H1 (cell line): ENCODE measurements around the gene DENND6B. TPM values are rescaled to one million over a fixed set of nuclear protein-coding genes. Genes with fewer than 3 reads are reported as not detected.

Source experiments
- CTCF ChIA-PET: fragments of 300-600 bp; sonication (Branson Sonifier 250); formaldehyde crosslinking; loops from one replicate; lab custom pipeline; 2021; ENCODE audit not compliant: partially characterized antibody; lab: Charles Lee
- POLR2A ChIA-PET: fragments of 300-600 bp; sonication (Branson Sonifier 250); formaldehyde crosslinking; loops from one replicate; lab custom pipeline; 2021; ENCODE audit warnings: inconsistent platforms; ENCODE audit not compliant: partially characterized antibody; lab: Charles Lee
- DNase-seq, 2 experiments: peaks; one replicate each; pipeline versions ENCODE4 v3.0.0 to v3.0.0-alpha.2; 2010 to 2022; ENCODE audit warnings: low spot score in 2 of 2, low read depth in 1 of 2, mixed read lengths in 1 of 2
- FAIRE-seq: peaks from 2 replicates; lab custom pipeline; 2011; peaks lifted over from hg19 to GRCh38; lab: Jason Lieb, UNC
- H2AFZ ChIP-seq: 2 replicates; pipeline ENCODE4 v1.8.1; 2012; ENCODE audit warnings: low read length, inconsistent platforms
- H2AK5ac ChIP-seq: 2 replicates; pipeline ENCODE4 v1.6.1; 2013; ENCODE audit warnings: low read depth, low read length
- H2BK120ac ChIP-seq: replicated peaks from 2 replicates; pipeline ENCODE3; 2013; ENCODE audit warnings: low read depth, low read length, inconsistent platforms
- H2BK12ac ChIP-seq: 2 replicates; pipeline ENCODE4 v1.6.1; 2013; ENCODE audit warnings: low read depth, low read length
- H2BK15ac ChIP-seq: 2 replicates; pipeline ENCODE4 v1.6.1; 2013; ENCODE audit warnings: low read length
- H2BK20ac ChIP-seq: 2 replicates; pipeline ENCODE4 v1.6.1; 2013; ENCODE audit warnings: low read length
- H2BK5ac ChIP-seq: 2 replicates; pipeline ENCODE4 v1.6.1; 2013; ENCODE audit warnings: low read depth, low read length
- H3K14ac ChIP-seq: 2 replicates; pipeline ENCODE4 v1.6.1; 2013; ENCODE audit warnings: inconsistent platforms; ENCODE audit not compliant: insufficient read length
- H3K18ac ChIP-seq: 2 replicates; pipeline ENCODE4 v1.6.1; 2013; ENCODE audit warnings: low read length; ENCODE audit errors: extremely low read depth
- H3K23ac ChIP-seq: 2 replicates; pipeline ENCODE4 v1.6.1; 2013; ENCODE audit warnings: inconsistent platforms; ENCODE audit not compliant: insufficient read length
- H3K23me2 ChIP-seq: 2 replicates; pipeline ENCODE4 v1.6.1; 2013; ENCODE audit warnings: low read depth, low read length
- H3K27ac ChIP-seq: 2 replicates; pipeline ENCODE4 v1.6.1; 2011; ENCODE audit warnings: low read depth, low read length, inconsistent platforms
- H3K27me3 ChIP-seq, 4 experiments: replicated peaks in 1 of 4; 1 replicate in 1 of 4; 2 replicates in 3 of 4; pipeline versions ENCODE4 v1.6.1 to v1.8.1; 2011 to 2013; ENCODE audit warnings: low read length in 3 of 4, mild to moderate bottlenecking in 3 of 4, inconsistent platforms in 2 of 4, mixed read lengths in 2 of 4, moderate library complexity in 1 of 4; ENCODE audit not compliant: control insufficient read depth in 3 of 4, insufficient read depth in 3 of 4; ENCODE audit errors: extremely low read depth in 1 of 4
- H3K36me3 ChIP-seq, 4 experiments: 2 replicates each; pipeline versions ENCODE4 v1.6.1 to v1.8.1; 2011 to 2013; ENCODE audit warnings: mild to moderate bottlenecking in 4 of 4, low read length in 3 of 4, moderate library complexity in 2 of 4, control low read depth in 1 of 4, inconsistent platforms in 1 of 4; ENCODE audit not compliant: insufficient read depth in 4 of 4, control insufficient read depth in 2 of 4
- H3K4ac ChIP-seq: replicated peaks from 2 replicates; pipeline ENCODE3; 2013; ENCODE audit warnings: low read length, low read depth, mixed read lengths, inconsistent platforms; ENCODE audit not compliant: insufficient read length
- H3K4me1 ChIP-seq, 4 experiments: replicated peaks in 1 of 4; 1 replicate in 1 of 4; 2 replicates in 3 of 4; pipeline versions ENCODE4 v1.6.1 to v1.8.1; 2011 to 2013; ENCODE audit warnings: low read length in 3 of 4, inconsistent platforms in 2 of 4, mixed read lengths in 1 of 4; ENCODE audit not compliant: insufficient read depth in 4 of 4, control insufficient read depth in 3 of 4
- H3K4me2 ChIP-seq, 2 experiments: 2 replicates each; pipeline versions ENCODE4 v1.6.1 to v1.8.1; 2011 to 2013; ENCODE audit warnings: low read depth in 2 of 2, low read length in 2 of 2, control low read depth in 1 of 2, inconsistent platforms in 1 of 2, mild to moderate bottlenecking in 1 of 2; ENCODE audit not compliant: insufficient read depth in 1 of 2
- H3K4me3 ChIP-seq, 4 experiments: fragments of 200-600, 300-600 bp in 1 of 4; sonication (generic), shearing (Covaris generic), sonication (Bioruptor Twin) in 1 of 4; 2 replicates each; pipeline versions ENCODE4 v1.5.1 to v1.8.1; 2011 to 2016; ENCODE audit warnings: low read length in 4 of 4, low read depth in 3 of 4, control low read depth in 2 of 4, inconsistent platforms in 2 of 4, mild to moderate bottlenecking in 2 of 4, mixed read lengths in 1 of 4, moderate library complexity in 1 of 4; ENCODE audit not compliant: insufficient read depth in 2 of 4; ENCODE audit errors: extremely low read depth in 1 of 4
- H3K56ac ChIP-seq: replicated peaks from 2 replicates; pipeline ENCODE3; 2013; ENCODE audit warnings: low read depth, mild to moderate bottlenecking, mixed read lengths, low read length, inconsistent platforms; ENCODE audit not compliant: insufficient read length
- H3K79me1 ChIP-seq: 2 replicates; pipeline ENCODE4 v1.6.1; 2013; ENCODE audit warnings: low read depth, low read length, control low read depth
- H3K79me2 ChIP-seq, 2 experiments: 2 replicates each; pipeline versions ENCODE4 v1.6.1 to v1.8.1; 2012 to 2013; ENCODE audit warnings: low read length in 2 of 2, mild to moderate bottlenecking in 2 of 2, inconsistent platforms in 1 of 2; ENCODE audit not compliant: insufficient read depth in 2 of 2, control insufficient read depth in 1 of 2
- H3K9ac ChIP-seq, 4 experiments: replicated peaks in 1 of 4; 1 replicate in 1 of 4; 2 replicates in 3 of 4; pipeline versions ENCODE4 v1.6.1 to v1.8.1; 2011 to 2013; ENCODE audit warnings: low read depth in 3 of 4, low read length in 3 of 4, control low read depth in 2 of 4, mild to moderate bottlenecking in 2 of 4, moderate library complexity in 2 of 4, inconsistent platforms in 1 of 4; ENCODE audit errors: extremely low read depth in 1 of 4
- H3K9me3 ChIP-seq, 2 experiments: 2 replicates each; pipeline versions ENCODE4 v1.6.1 to v1.8.1; 2012 to 2013; ENCODE audit warnings: mild to moderate bottlenecking in 2 of 2, moderate library complexity in 2 of 2, control low read depth in 1 of 2, inconsistent platforms in 1 of 2, low read depth in 1 of 2, low read length in 1 of 2, mixed read lengths in 1 of 2; ENCODE audit not compliant: insufficient read depth in 2 of 2
- H4K20me1 ChIP-seq, 2 experiments: replicated peaks in 1 of 2; 2 replicates each; pipeline versions ENCODE3 to v1.8.1; 2011 to 2013; ENCODE audit warnings: inconsistent platforms in 2 of 2, low read length in 2 of 2, mild to moderate bottlenecking in 1 of 2; ENCODE audit not compliant: insufficient read depth in 2 of 2, control insufficient read depth in 1 of 2
- H4K5ac ChIP-seq: 2 replicates; pipeline ENCODE4 v1.6.1; 2013; ENCODE audit warnings: low read length, low read depth, mixed read lengths, inconsistent platforms; ENCODE audit not compliant: insufficient read length
- H4K8ac ChIP-seq: 2 replicates; pipeline ENCODE4 v1.8.0; 2013; ENCODE audit warnings: mild to moderate bottlenecking, moderate library complexity, low read length, inconsistent platforms; ENCODE audit not compliant: insufficient read depth; ENCODE audit errors: extremely low read depth
- H4K91ac ChIP-seq: replicated peaks from 2 replicates; pipeline ENCODE3; 2013; ENCODE audit warnings: low read length, mixed read lengths, inconsistent platforms; ENCODE audit not compliant: insufficient read length
- EGR1 ChIP-seq: IDR thresholded peaks from 2 replicates; pipeline ENCODE4 v1.6.1; 2011; ENCODE audit warnings: low read depth, low read length, borderline replicate concordance
- KDM5A ChIP-seq: fragments of 200-600 bp; IDR thresholded peaks from 2 replicates; pipeline ENCODE4 v1.7.1; 2012; ENCODE audit warnings: mild to moderate bottlenecking, low read length, inconsistent platforms, mixed read lengths
- RAD21 ChIP-seq, 2 experiments: IDR thresholded peaks in 1 of 2; conservative IDR thresholded peaks in 1 of 2; 2 replicates each; pipeline ENCODE4 v1.6.1; 2011; ENCODE audit warnings: low read depth in 2 of 2, low read length in 2 of 2, improper control_type of control experiment in 1 of 2, inconsistent platforms in 1 of 2, mild to moderate bottlenecking in 1 of 2, moderate library complexity in 1 of 2
- RBBP5 ChIP-seq: IDR thresholded peaks from 2 replicates; pipeline ENCODE4 v1.7.1; 2012; ENCODE audit warnings: low read depth, mild to moderate bottlenecking, inconsistent platforms, low read length, moderate library complexity, borderline replicate concordance
- WGBS, 2 experiments: shearing (Covaris generic) in 1 of 2; methylation state at CpG; one replicate each; pipeline versions ENCODE4 v1.1.6 to v1.1.7; 2013 to 2015; ENCODE audit warnings: low lambda C conversion rate in 2 of 2, mixed read lengths in 2 of 2, inconsistent platforms in 1 of 2, low coverage in 1 of 2, missing lambda C conversion rate in 1 of 2; ENCODE audit not compliant: insufficient replicate concordance in 2 of 2, insufficient coverage in 1 of 2, insufficient read length in 1 of 2; ENCODE audit errors: extremely low coverage in 1 of 2, missing lambda C conversion rate in 1 of 2; 5-methylcytosine and 5-hydroxymethylcytosine counted together
- polyA plus RNA-seq, 7 experiments: library from polyadenylated mRNA; depleted of rRNA in 3 of 7; stranded (reverse) in 5 of 7; unstranded in 2 of 7; fragments of >200 nt in 5 of 7; fragments of 200-250 nt in 2 of 7; gene quantifications; 1 replicate in 5 of 7; 2 replicates in 1 of 7; 4 replicates in 1 of 7; pipeline versions ENCODE4 v1.2.1 to v1.2.3, GENCODE V29; 2011 to 2013; ENCODE audit warnings: missing spikeins in 2 of 7, mixed read lengths in 2 of 7
- total RNA-seq: library from RNA; stranded (reverse); fragmentation: NEBNext Ultra II Directional; extraction: Animal tissue kit (Norgen Biotek cat#: 25700); gene quantifications from 2 replicates; pipeline ENCODE4 v1.2.1, GENCODE V29; 2021
- TF ChIP-seq, protein P1 (sequence below), 3 experiments: IDR thresholded peaks; 1 replicate in 2 of 3; 2 replicates in 1 of 3; pipeline versions ENCODE4 v1.5.1 to v1.6.1; 2011; ENCODE audit warnings: low read length in 3 of 3, mild to moderate bottlenecking in 3 of 3, inconsistent platforms in 2 of 3, low read depth in 1 of 3, moderate library complexity in 1 of 3; ENCODE audit not compliant: insufficient read depth in 1 of 3; ENCODE audit errors: control extremely low read depth in 1 of 3

The DENND6B gene
- total and polyA plus RNA-seq, 2 of the 8 experiments (the other 6 are each of a cell fraction or from before 2014, with no cell fraction given) = 1.1 to 1.9 TPM

DNA sequence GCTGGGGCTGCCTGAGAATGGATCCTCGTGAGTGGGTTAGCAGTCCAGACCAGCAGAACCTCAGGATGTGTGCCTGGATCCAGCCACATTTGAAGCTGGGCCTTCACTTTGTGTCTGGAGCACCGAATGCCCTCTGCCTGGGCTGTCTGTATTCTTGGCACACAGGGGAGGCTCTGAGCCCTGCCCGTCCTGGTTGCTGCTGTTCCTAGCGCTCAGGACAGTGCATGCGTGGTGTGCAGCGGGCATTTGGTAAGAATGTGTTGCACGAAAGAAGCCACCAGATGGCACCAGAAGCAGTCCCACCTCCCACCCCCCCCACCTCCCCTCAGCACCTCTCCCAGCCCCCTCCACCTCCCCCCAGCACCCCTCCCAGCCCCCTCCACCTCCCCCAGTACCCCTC, 52.5 kb downstream of the DENND6B start:
- H2BK12ac ChIP-seq = no peak overlapping the region
- no peak overlapping the region for H3K4me2 ChIP-seq
- peaks cover 11% of the 10 kb centered on the region; the same call in 1 of the 2 replicates for H3K23me2 ChIP-seq
- H3K18ac ChIP-seq = no peak overlapping the region
- ChIA-PET CTCF (interaction anchor here (0.9 to 6.0 kb wide), 12 partner anchors 12 to 94 kb away, joined by 3 to 39 read pairs (median 5); partner anchors contain the start of genes DENND6B and MAPK12), POLR2A (no interaction called here)
- H3K9ac ChIP-seq = no peak overlapping the region
- peaks cover 6 to 10% of the 10 kb centered on the region in 2 experiments for H4K20me1 ChIP-seq
- 98% methylated on average over 5 of the region's 7 CpGs; no CpG with 5 or more reads in 1 of the 2 experiments for WGBS, 2 experiments
- H3K27me3 ChIP-seq = peaks cover 13 to 23% (median 21%) of the 10 kb centered on the region in 4 experiments; a peak in 6 of 7 replicates
- H3K56ac ChIP-seq = no peak overlapping the region
- no peak overlapping the region for H4K5ac ChIP-seq
- no peak overlapping the region for H2AK5ac ChIP-seq
- no peak overlapping the region for H2BK5ac ChIP-seq
- no peak overlapping the region for H3K4me3 ChIP-seq
- no peak overlapping the region for H4K8ac ChIP-seq
- H3K27ac ChIP-seq = no peak overlapping the region
- no peak for FAIRE-seq
- no peak overlapping the region for H3K14ac ChIP-seq
- no peak overlapping the region for H2BK120ac ChIP-seq
- no peak overlapping the region for H2BK20ac ChIP-seq
- H3K4ac ChIP-seq = no peak overlapping the region
- H3K79me2 ChIP-seq = no peaks in the 10 kb centered on the region
- no peak overlapping the region for H3K23ac ChIP-seq
- no peak overlapping the region for H2AFZ ChIP-seq
- H3K4me1 ChIP-seq = peaks cover 2 to 13% (median 9%) of the 10 kb centered on the region in 4 experiments; a peak in 6 of 7 replicates
- H2BK15ac ChIP-seq = no peak overlapping the region
- no peak for DNase-seq
- H3K9me3 ChIP-seq = peaks cover 7 to 24% of the 10 kb centered on the region in 2 experiments; a peak in 3 of 4 replicates
- TF ChIP-seq, protein P1, sequence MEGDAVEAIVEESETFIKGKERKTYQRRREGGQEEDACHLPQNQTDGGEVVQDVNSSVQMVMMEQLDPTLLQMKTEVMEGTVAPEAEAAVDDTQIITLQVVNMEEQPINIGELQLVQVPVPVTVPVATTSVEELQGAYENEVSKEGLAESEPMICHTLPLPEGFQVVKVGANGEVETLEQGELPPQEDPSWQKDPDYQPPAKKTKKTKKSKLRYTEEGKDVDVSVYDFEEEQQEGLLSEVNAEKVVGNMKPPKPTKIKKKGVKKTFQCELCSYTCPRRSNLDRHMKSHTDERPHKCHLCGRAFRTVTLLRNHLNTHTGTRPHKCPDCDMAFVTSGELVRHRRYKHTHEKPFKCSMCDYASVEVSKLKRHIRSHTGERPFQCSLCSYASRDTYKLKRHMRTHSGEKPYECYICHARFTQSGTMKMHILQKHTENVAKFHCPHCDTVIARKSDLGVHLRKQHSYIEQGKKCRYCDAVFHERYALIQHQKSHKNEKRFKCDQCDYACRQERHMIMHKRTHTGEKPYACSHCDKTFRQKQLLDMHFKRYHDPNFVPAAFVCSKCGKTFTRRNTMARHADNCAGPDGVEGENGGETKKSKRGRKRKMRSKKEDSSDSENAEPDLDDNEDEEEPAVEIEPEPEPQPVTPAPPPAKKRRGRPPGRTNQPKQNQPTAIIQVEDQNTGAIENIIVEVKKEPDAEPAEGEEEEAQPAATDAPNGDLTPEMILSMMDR (IDR thresholded peaks at IDR 0.05; ENCODE audit: control extremely low read depth in 1 of 3, insufficient read depth in 1 of 3, low read depth in 1 of 3, low read length in 3 of 3) = peak; percentile 40 to 53 (median 51)
- no peak for TF ChIP-seq RBBP5
- TF ChIP-seq KDM5A = no peak
- no peak for TF ChIP-seq EGR1
- peak in 1 of 2 experiments; percentile 24; a peak in 1 of 4 replicates for TF ChIP-seq RAD21 (IDR thresholded peaks at IDR 0.05 in 1 of 2, conservative IDR thresholded peaks at IDR 0.05 in 1 of 2; ENCODE audit: low read depth in 2 of 2, low read length in 2 of 2)
- H4K91ac ChIP-seq = no peak overlapping the region
- peaks cover 11 to 43% (median 32%) of the 10 kb centered on the region in 4 experiments for H3K36me3 ChIP-seq
- no peaks in the 10 kb centered on the region for H3K79me1 ChIP-seq
